Measurements from ENCODE around the gene GADD45G. TPM values are rescaled to one million over a fixed set of nuclear protein-coding genes. Genes with fewer than 3 reads are reported as not detected.

The GADD45G gene
- total and polyA plus RNA-seq, 7 experiments from 2014 or later, result 0.51 to 18.7 (median 2.9) TPM; not detected in 1

DNA sequence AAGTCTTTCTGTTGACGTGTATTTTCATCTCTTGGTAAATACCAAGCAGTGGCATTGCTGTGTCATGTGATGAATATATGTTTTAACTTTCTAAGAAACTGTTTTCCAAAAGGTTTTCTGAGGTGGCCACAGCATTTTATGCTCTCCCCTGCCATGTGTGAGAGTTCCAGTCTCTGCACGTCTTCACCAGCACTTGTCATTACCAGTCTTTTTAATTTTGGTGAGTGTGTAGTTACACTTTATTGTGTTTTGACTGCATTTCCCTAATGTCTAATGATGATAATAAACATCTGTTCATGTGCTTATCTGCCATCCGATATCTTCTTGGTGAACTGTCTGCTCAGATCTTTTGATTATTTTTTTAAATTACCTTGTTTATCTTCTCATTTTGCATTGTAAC lies 27.4 kb upstream of the GADD45G start:
- Histone ChIP-seq H3K36me3 (ENCODE audit: control insufficient read depth in 2 of 3, insufficient read depth in 3 of 3, low read length in 3 of 3) (no peaks in the 10 kb centered on the region), H3K27me3 (ENCODE audit: control insufficient read depth in 2 of 2, insufficient read depth in 2 of 2, low read length in 2 of 2) (peaks cover 0 to 5% of the 10 kb centered on the region in 2 donors), H3K27ac (ENCODE audit: low read depth, low read length) (no peak overlapping the region), H3K4me3 (ENCODE audit: low read length) (no peak overlapping the region), H3K4me1 (ENCODE audit: control insufficient read depth in 2 of 2, insufficient read depth in 2 of 2, low read length in 2 of 2) (no peaks in the 10 kb centered on the region), H3K9me3 (ENCODE audit: control insufficient read depth in 2 of 3, low read length in 3 of 3) (no peaks in the 10 kb centered on the region)
- ChIA-PET POLR2A (no interaction called here), CTCF (interaction anchor here (0.7 to 1.1 kb wide), 2 partner anchors 12 to 1299 kb away, joined by 3 read pairs; no protein-coding TSS in a partner anchor)
- Mint-ChIP-seq H3K27ac (no peak overlapping the region), H3K4me1 (peaks cover 10 to 24% (median 17%) of the 10 kb centered on the region in 7 donors), H3K4me3 (no peak overlapping the region), H3K27me3 (peaks cover 23 to 63% (median 38%) of the 10 kb centered on the region in 5 donors), H3K36me3 (no peaks in the 10 kb centered on the region), H3K9me3 (peaks cover 0 to 2% (median 0%) of the 10 kb centered on the region in 11 donors)
- intact Hi-C loops (cut with micrococcal nuclease), result loop anchor here in 1 of 2 donors (5.0 kb wide), 1 partner anchor 1295 kb away; no protein-coding TSS in a partner anchor
- ATAC-seq (no peak), DNase-seq (no peak)

DNA sequence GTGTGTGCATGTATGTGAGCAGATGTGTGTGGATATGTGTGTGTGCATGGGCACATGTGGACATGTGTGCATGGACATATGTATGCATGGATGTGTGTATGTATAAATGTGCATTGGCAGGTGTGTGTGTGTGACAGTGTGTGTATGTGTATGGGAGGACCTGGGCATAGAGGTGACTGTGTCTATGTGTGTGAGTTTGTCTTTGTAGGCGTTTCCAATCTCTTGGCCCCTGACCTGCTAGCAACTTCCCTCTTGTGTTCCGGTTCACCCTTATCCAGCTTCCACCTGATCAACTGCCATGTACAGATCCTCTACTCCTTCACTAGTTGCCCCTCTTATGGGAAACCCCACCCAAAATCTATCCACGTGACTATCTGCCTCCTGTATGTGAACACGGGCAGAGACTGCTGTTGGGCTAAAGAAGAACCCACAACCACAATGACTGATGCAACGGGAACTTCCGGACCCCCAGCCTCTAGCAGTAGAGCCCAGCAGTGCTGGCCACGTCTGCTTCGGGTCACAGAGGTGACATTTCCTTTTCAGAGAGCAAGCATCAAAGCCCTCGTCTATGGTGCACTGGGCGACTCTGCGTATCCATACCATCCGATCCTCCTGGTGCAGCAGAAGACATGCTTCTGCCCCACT lies 24.9 kb upstream of the GADD45G start:
- Histone ChIP-seq H3K36me3 (ENCODE audit: control insufficient read depth in 2 of 3, insufficient read depth in 3 of 3, low read length in 3 of 3) (no peaks in the 10 kb centered on the region), H3K4me3 (ENCODE audit: low read length) (no peak overlapping the region), H3K27ac (ENCODE audit: low read depth, low read length) (no peak overlapping the region), H3K27me3 (ENCODE audit: control insufficient read depth in 2 of 2, insufficient read depth in 2 of 2, low read length in 2 of 2) (peaks cover 0 to 5% of the 10 kb centered on the region in 2 donors), H3K9me3 (ENCODE audit: control insufficient read depth in 2 of 3, low read length in 3 of 3) (no peaks in the 10 kb centered on the region), H3K4me1 (ENCODE audit: control insufficient read depth in 2 of 2, insufficient read depth in 2 of 2, low read length in 2 of 2) (no peaks in the 10 kb centered on the region)
- Mint-ChIP-seq H3K4me1 (peaks cover 7 to 14% (median 10%) of the 10 kb centered on the region in 7 donors), H3K27me3 (peaks cover 32 to 68% (median 55%) of the 10 kb centered on the region in 5 donors), H3K27ac (peak overlapping the region in 1 of 9 donors; percentile 12), H3K4me3 (peak overlapping the region in 1 of 10 donors; percentile 46), H3K9me3 (peaks cover 0 to 13% (median 7%) of the 10 kb centered on the region in 11 donors), H3K36me3 (peaks cover 0 to 5% (median 0%) of the 10 kb centered on the region in 5 donors)
- CTCF ChIA-PET, result no interaction called here
- intact Hi-C loops (cut with micrococcal nuclease), result loop anchor here in 1 of 2 donors (5.0 kb wide), 1 partner anchor 1292 kb away; no protein-coding TSS in a partner anchor
- DNase-seq, result no peak
- ATAC-seq, result peak; percentile 80
- POLR2A ChIA-PET, result no interaction called here

DNA sequence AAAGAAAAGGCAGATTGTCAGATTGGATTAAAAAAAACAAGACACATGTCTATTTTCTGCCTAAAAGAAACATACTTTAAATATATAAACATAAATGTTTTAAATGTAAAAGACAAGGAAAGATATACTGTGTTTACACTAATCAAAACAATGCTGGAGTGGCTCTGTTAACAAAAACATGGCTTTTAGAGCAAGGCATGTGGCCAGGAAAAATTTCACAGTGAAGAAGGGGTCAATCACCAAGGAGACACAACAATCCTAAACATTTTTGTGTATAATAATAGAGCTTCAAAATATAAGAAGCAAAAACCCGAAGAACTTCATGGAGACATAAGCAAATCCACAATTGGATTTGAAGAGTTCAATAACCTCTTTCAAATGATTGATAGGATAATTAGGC lies 18.5 kb upstream of the GADD45G start:
- no peaks in the 10 kb centered on the region for H3K4me1 ChIP-seq (ENCODE audit: control insufficient read depth in 2 of 2, insufficient read depth in 2 of 2, low read length in 2 of 2)
- ChIA-PET POLR2A (interaction anchor here (0.5 kb wide), 1 partner anchor 13 kb away, joined by 3 read pairs; no protein-coding TSS in a partner anchor), CTCF (no interaction called here)
- no peak overlapping the region for H3K4me3 ChIP-seq (ENCODE audit: low read length)
- Mint-ChIP-seq H3K4me3 (no peak overlapping the region), H3K4me1 (no peaks in the 10 kb centered on the region), H3K36me3 (peaks cover 0 to 5% (median 0%) of the 10 kb centered on the region in 5 donors), H3K27ac (no peak overlapping the region), H3K9me3 (peaks cover 0 to 13% (median 7%) of the 10 kb centered on the region in 11 donors), H3K27me3 (peaks cover 13 to 68% (median 27%) of the 10 kb centered on the region in 5 donors)
- H3K36me3 ChIP-seq (ENCODE audit: control insufficient read depth in 2 of 3, insufficient read depth in 3 of 3, low read length in 3 of 3), result no peaks in the 10 kb centered on the region
- no peak for ATAC-seq
- no peak for DNase-seq
- H3K27ac ChIP-seq (ENCODE audit: low read depth, low read length), result no peak overlapping the region
- intact Hi-C loops (cut with micrococcal nuclease), result no loop called here
- H3K9me3 ChIP-seq (ENCODE audit: control insufficient read depth in 2 of 3, low read length in 3 of 3), result no peaks in the 10 kb centered on the region
- peaks cover 0 to 4% of the 10 kb centered on the region in 2 donors for H3K27me3 ChIP-seq (ENCODE audit: control insufficient read depth in 2 of 2, insufficient read depth in 2 of 2, low read length in 2 of 2)

DNA sequence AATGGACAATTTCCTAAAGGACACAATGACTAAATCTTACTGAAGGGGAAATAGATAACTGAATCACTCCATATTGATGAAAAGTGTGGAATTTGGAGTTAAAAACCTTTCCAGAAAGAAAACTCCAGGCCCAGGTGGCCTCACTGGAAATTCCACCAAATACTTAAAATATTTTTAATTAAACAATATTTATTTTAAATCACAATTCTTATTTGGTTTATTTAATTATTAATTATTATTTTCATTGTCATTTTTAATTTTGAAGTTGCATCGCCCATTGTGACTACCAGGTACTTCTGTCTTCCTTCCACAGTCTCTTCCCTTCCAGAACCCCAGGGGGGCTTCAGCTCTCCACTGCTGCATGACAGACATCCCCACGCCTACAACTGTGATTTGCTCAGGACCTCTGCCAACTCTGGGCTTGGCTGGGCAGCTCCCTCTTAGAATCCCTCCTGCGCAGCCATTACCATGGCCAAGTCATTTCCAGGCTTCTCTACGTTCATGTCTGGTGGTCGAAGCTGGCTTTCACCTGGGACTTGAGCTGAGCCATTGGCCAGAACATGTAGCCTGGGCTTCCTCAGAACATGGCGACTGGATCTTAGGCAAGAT lies 16.4 kb upstream of the GADD45G start:
- intact Hi-C loops (cut with micrococcal nuclease), result no loop called here
- peaks cover 9 to 61% (median 13%) of the 10 kb centered on the region in 5 donors for H3K27me3 Mint-ChIP-seq
- POLR2A ChIA-PET, result no interaction called here
- no peaks in the 10 kb centered on the region for H3K27me3 ChIP-seq (ENCODE audit: control insufficient read depth in 2 of 2, insufficient read depth in 2 of 2, low read length in 2 of 2)
- peaks cover 0 to 13% (median 6%) of the 10 kb centered on the region in 11 donors for H3K9me3 Mint-ChIP-seq
- no peak overlapping the region for H3K4me3 ChIP-seq (ENCODE audit: low read length)
- no peak for DNase-seq
- no peak overlapping the region for H3K27ac ChIP-seq (ENCODE audit: low read depth, low read length)
- H3K27ac Mint-ChIP-seq, result no peak overlapping the region
- H3K9me3 ChIP-seq (ENCODE audit: control insufficient read depth in 2 of 3, low read length in 3 of 3), result no peaks in the 10 kb centered on the region
- H3K4me3 Mint-ChIP-seq, result no peak overlapping the region
- no peaks in the 10 kb centered on the region for H3K4me1 Mint-ChIP-seq
- no peaks in the 10 kb centered on the region for H3K4me1 ChIP-seq (ENCODE audit: control insufficient read depth in 2 of 2, insufficient read depth in 2 of 2, low read length in 2 of 2)
- H3K36me3 ChIP-seq (ENCODE audit: control insufficient read depth in 2 of 3, insufficient read depth in 3 of 3, low read length in 3 of 3), result no peaks in the 10 kb centered on the region
- CTCF ChIA-PET, result interaction anchor here (1.7 kb wide), 1 partner anchor 13 kb away, joined by 4 read pairs; no protein-coding TSS in a partner anchor
- H3K36me3 Mint-ChIP-seq, result peaks cover 0 to 5% (median 0%) of the 10 kb centered on the region in 5 donors
- ATAC-seq, result no peak

DNA sequence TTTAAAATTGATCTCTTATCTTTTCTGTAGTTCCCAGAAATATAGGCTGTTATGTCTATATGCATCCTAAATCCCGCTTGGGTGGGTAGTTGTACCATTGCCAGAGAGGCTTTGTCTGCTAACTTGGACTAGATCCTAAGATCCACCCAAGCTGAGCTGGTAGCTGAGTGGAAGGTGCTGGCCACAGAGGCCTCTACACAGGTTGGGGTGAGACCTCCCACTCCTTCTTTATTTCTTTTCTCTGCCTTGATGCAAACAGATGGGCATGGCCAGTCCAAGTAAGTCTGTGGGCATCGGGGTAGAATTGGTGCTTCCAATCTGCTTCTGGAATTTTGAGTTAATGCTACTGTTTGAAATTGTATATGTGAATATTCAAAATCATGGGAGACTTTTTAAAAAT lies 14.4 kb upstream of the GADD45G start:
- no peak overlapping the region for H3K4me3 ChIP-seq (ENCODE audit: low read length)
- Mint-ChIP-seq H3K27ac (no peak overlapping the region), H3K27me3 (peaks cover 0 to 50% (median 4%) of the 10 kb centered on the region in 5 donors), H3K4me3 (no peak overlapping the region), H3K4me1 (no peaks in the 10 kb centered on the region), H3K36me3 (no peaks in the 10 kb centered on the region), H3K9me3 (no peaks in the 10 kb centered on the region)
- H3K27me3 ChIP-seq (ENCODE audit: control insufficient read depth in 2 of 2, insufficient read depth in 2 of 2, low read length in 2 of 2), result no peaks in the 10 kb centered on the region
- ATAC-seq, result no peak
- ChIA-PET CTCF (no interaction called here), POLR2A (no interaction called here)
- DNase-seq, result no peak
- no peaks in the 10 kb centered on the region for H3K9me3 ChIP-seq (ENCODE audit: control insufficient read depth in 2 of 3, low read length in 3 of 3)
- intact Hi-C loops (cut with micrococcal nuclease), result no loop called here
- no peaks in the 10 kb centered on the region for H3K4me1 ChIP-seq (ENCODE audit: control insufficient read depth in 2 of 2, insufficient read depth in 2 of 2, low read length in 2 of 2)
- H3K36me3 ChIP-seq (ENCODE audit: control insufficient read depth in 2 of 3, insufficient read depth in 3 of 3, low read length in 3 of 3), result no peaks in the 10 kb centered on the region
- no peak overlapping the region for H3K27ac ChIP-seq (ENCODE audit: low read depth, low read length)

DNA sequence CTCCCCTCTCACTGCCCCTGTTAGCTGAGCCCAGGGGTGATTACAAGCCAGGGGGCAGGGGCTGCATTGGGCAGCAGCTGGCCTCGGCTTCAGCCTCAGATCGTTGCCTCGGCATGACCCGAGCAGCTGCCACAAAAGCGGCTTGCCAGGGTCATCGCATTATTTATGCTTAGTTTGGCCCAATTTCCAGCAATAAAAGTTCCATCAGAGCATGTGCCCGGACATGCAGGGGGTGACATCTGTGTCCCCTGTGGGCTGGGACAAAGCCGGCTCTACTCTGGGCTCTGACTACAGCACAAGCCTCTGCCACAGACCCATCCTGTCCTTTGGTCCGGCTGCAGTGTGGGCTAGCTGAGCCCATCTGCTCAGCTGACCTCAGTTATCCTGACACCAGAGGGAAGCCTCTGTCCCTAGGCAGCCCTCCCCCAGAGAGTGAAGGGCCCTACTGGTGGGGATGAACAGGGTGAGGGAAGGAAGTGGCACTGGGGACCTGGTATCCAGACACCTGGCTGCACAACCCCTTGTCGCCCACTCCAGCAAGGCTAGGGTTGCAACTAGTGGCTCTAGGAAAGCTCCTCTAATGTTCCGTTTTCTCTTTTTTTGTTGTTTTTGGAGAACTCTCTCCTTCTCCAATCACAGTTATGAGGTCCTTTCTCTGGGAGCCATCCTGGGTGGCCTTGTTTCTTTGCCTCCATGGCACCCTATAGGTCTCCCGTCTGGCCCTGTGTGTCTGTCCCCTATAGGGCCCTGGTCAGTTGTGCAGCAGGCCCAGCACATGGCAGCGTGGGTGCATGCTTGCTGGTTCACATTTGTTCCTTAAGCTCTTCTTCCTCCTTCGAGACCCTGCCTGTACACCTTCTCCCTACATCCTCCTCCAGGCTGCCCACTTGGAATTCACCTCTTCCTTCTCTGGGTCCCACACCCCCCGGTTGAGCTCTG lies 13.3 kb upstream of the GADD45G start:
- no peak overlapping the region for H3K4me3 Mint-ChIP-seq
- H3K27ac Mint-ChIP-seq, result no peak overlapping the region
- no peaks in the 10 kb centered on the region for H3K4me1 Mint-ChIP-seq
- DNase-seq, result no peak
- Histone ChIP-seq H3K27ac (ENCODE audit: low read depth, low read length) (no peak overlapping the region), H3K4me1 (ENCODE audit: control insufficient read depth in 2 of 2, insufficient read depth in 2 of 2, low read length in 2 of 2) (no peaks in the 10 kb centered on the region), H3K4me3 (ENCODE audit: low read length) (no peak overlapping the region), H3K27me3 (ENCODE audit: control insufficient read depth in 2 of 2, insufficient read depth in 2 of 2, low read length in 2 of 2) (no peaks in the 10 kb centered on the region), H3K9me3 (ENCODE audit: control insufficient read depth in 2 of 3, low read length in 3 of 3) (no peaks in the 10 kb centered on the region), H3K36me3 (ENCODE audit: control insufficient read depth in 2 of 3, insufficient read depth in 3 of 3, low read length in 3 of 3) (no peaks in the 10 kb centered on the region)
- H3K36me3 Mint-ChIP-seq, result no peaks in the 10 kb centered on the region
- intact Hi-C loops (cut with micrococcal nuclease), result no loop called here
- ChIA-PET CTCF (interaction anchor here (1.1 kb wide), 1 partner anchor 10 kb away, joined by 3 read pairs; no protein-coding TSS in a partner anchor), POLR2A (no interaction called here)
- no peaks in the 10 kb centered on the region for H3K9me3 Mint-ChIP-seq
- ATAC-seq, result no peak
- peaks cover 0 to 45% (median 4%) of the 10 kb centered on the region in 5 donors for H3K27me3 Mint-ChIP-seq
